H9 (cell line): Measurements from ENCODE around the gene CFAP100. TPM values are rescaled to one million over a fixed set of nuclear protein-coding genes. Genes with fewer than 3 reads are reported as not detected.

Experiments used
- DNase-seq: peaks from one replicate; pipeline ENCODE4 v3.0.0-alpha.2; 2017
- H2AFZ ChIP-seq: one replicate; pipeline ENCODE4 v1.6.1; 2013; ENCODE audit warnings: mild to moderate bottlenecking, low read length, control low read depth, moderate library complexity
- H2AK5ac ChIP-seq: 2 replicates; pipeline ENCODE4 v1.6.1; 2013; ENCODE audit warnings: low read length, control low read depth, mixed read lengths; ENCODE audit not compliant: insufficient read length
- H2BK120ac ChIP-seq: one replicate; pipeline ENCODE4 v1.6.1; 2013; ENCODE audit warnings: low read depth, mild to moderate bottlenecking, low read length, control low read depth, inconsistent platforms; ENCODE audit not compliant: poor library complexity, severe bottlenecking
- H2BK12ac ChIP-seq: 2 replicates; pipeline ENCODE4 v1.6.1; 2013; ENCODE audit warnings: low read length, control low read depth, mixed read lengths, low read depth; ENCODE audit not compliant: insufficient read length
- H2BK15ac ChIP-seq: 2 replicates; pipeline ENCODE4 v1.6.1; 2013; ENCODE audit warnings: low read depth, low read length, control low read depth
- H2BK20ac ChIP-seq: one replicate; pipeline ENCODE4 v1.6.1; 2013; ENCODE audit warnings: low read depth, mild to moderate bottlenecking, low read length, control low read depth, inconsistent platforms; ENCODE audit not compliant: poor library complexity, severe bottlenecking
- H2BK5ac ChIP-seq: 2 replicates; pipeline ENCODE4 v1.6.1; 2013; ENCODE audit warnings: low read length, control low read depth, mixed read lengths; ENCODE audit not compliant: insufficient read length
- H3K14ac ChIP-seq: 2 replicates; pipeline ENCODE4 v1.6.1; 2013; ENCODE audit warnings: low read length, control low read depth; ENCODE audit not compliant: insufficient read depth
- H3K18ac ChIP-seq: 2 replicates; pipeline ENCODE4 v1.6.1; 2013; ENCODE audit warnings: low read depth, mild to moderate bottlenecking, mixed read lengths, low read length, control low read depth; ENCODE audit not compliant: insufficient read length
- H3K23ac ChIP-seq: 2 replicates; pipeline ENCODE4 v1.6.1; 2013; ENCODE audit warnings: low read length, control low read depth, mixed read lengths, low read depth; ENCODE audit not compliant: insufficient read length
- H3K23me2 ChIP-seq: 2 replicates; pipeline ENCODE4 v1.6.1; 2013; ENCODE audit warnings: low read depth, mild to moderate bottlenecking, mixed read lengths, low read length, control low read depth; ENCODE audit not compliant: insufficient read length, poor library complexity, severe bottlenecking
- H3K27ac ChIP-seq: 2 replicates; pipeline ENCODE4 v1.5.1; 2013; ENCODE audit warnings: low read length, control low read depth, mixed read lengths, low read depth; ENCODE audit not compliant: insufficient read length
- H3K27me3 ChIP-seq: 2 replicates; pipeline ENCODE4 v1.6.1; 2013; ENCODE audit warnings: low read length, control low read depth, inconsistent platforms; ENCODE audit not compliant: insufficient read depth
- H3K4ac ChIP-seq: 2 replicates; pipeline ENCODE4 v1.6.1; 2013; ENCODE audit warnings: low read depth, mild to moderate bottlenecking, control low read depth, inconsistent platforms, low read length, moderate library complexity
- H3K4me1 ChIP-seq: 2 replicates; pipeline ENCODE4 v1.6.1; 2013; ENCODE audit warnings: low read length, control low read depth, inconsistent platforms; ENCODE audit not compliant: insufficient read depth
- H3K4me2 ChIP-seq: 2 replicates; pipeline ENCODE4 v1.6.1; 2013; ENCODE audit warnings: low read length, control low read depth, mixed read lengths; ENCODE audit not compliant: insufficient read length, insufficient read depth
- H3K56ac ChIP-seq: 2 replicates; pipeline ENCODE4 v1.6.1; 2013; ENCODE audit warnings: low read depth, mild to moderate bottlenecking, mixed read lengths, low read length, control low read depth; ENCODE audit not compliant: insufficient read length
- H3K79me1 ChIP-seq: 2 replicates; pipeline ENCODE4 v1.6.1; 2013; ENCODE audit warnings: low read depth, mild to moderate bottlenecking, moderate library complexity, low read length, control low read depth, inconsistent platforms; ENCODE audit not compliant: insufficient read depth, poor library complexity, severe bottlenecking
- H3K79me2 ChIP-seq: 2 replicates; pipeline ENCODE4 v1.6.1; 2013; ENCODE audit warnings: low read length, control low read depth, inconsistent platforms; ENCODE audit not compliant: insufficient read depth
- H3K9ac ChIP-seq: 2 replicates; pipeline ENCODE4 v1.6.1; 2013; ENCODE audit warnings: low read length, control low read depth, mixed read lengths; ENCODE audit not compliant: insufficient read length; ENCODE audit errors: extremely low read depth
- H3K9me3 ChIP-seq: one replicate; pipeline ENCODE4 v1.6.1; 2013; ENCODE audit warnings: low read depth, low read length, inconsistent platforms; ENCODE audit not compliant: control insufficient read depth
- H3T11ph ChIP-seq: one replicate; pipeline ENCODE4 v1.6.1; 2013; ENCODE audit warnings: mild to moderate bottlenecking, low read length, control low read depth, inconsistent platforms
- H4K20me1 ChIP-seq: one replicate; pipeline ENCODE4 v1.6.1; 2013; ENCODE audit not compliant: control insufficient read depth, insufficient read length, insufficient read depth
- H4K5ac ChIP-seq: 2 replicates; pipeline ENCODE4 v1.6.1; 2013; ENCODE audit warnings: low read depth, mild to moderate bottlenecking, mixed read lengths, low read length, control low read depth; ENCODE audit not compliant: insufficient read length
- H4K8ac ChIP-seq: replicated peaks from 2 replicates; pipeline ENCODE4 v1.6.1; 2013; ENCODE audit warnings: low read length, control low read depth, mixed read lengths, low read depth; ENCODE audit not compliant: insufficient read length
- H4K91ac ChIP-seq: 2 replicates; pipeline ENCODE4 v1.6.1; 2013; ENCODE audit warnings: low read depth, mild to moderate bottlenecking, moderate library complexity, mixed read lengths, low read length, control low read depth; ENCODE audit not compliant: insufficient read length
- H3K27ac Mint-ChIP-seq, 3 experiments: 2 replicates in 2 of 3; 3 replicates in 1 of 3; pipeline ENCODE4 v1.8.0; 2020 to 2021; ENCODE audit warnings: mixed read lengths in 3 of 3, mild to moderate bottlenecking in 1 of 3, moderate library complexity in 1 of 3
- H3K27me3 Mint-ChIP-seq: 2 replicates; pipeline ENCODE4 v1.8.0; 2021; ENCODE audit warnings: low read depth, mild to moderate bottlenecking, moderate library complexity, mixed read lengths
- H3K36me3 Mint-ChIP-seq, 3 experiments: 2 replicates in 2 of 3; 3 replicates in 1 of 3; pipeline ENCODE4 v1.8.0; 2020 to 2021; ENCODE audit warnings: low read depth in 3 of 3, mixed read lengths in 3 of 3; ENCODE audit not compliant: insufficient read depth in 1 of 3
- H3K4me1 Mint-ChIP-seq, 2 experiments: 2 replicates each; pipeline ENCODE4 v1.8.0; 2020; ENCODE audit warnings: mixed read lengths in 2 of 2
- H3K4me3 Mint-ChIP-seq, 2 experiments: 2 replicates in 1 of 2; 3 replicates in 1 of 2; pipeline ENCODE4 v1.8.0; 2020 to 2021; ENCODE audit warnings: mild to moderate bottlenecking in 2 of 2, mixed read lengths in 2 of 2, moderate library complexity in 1 of 2
- H3K9me3 Mint-ChIP-seq, 2 experiments: 2 replicates in 1 of 2; 3 replicates in 1 of 2; pipeline ENCODE4 v1.8.0; 2020; ENCODE audit warnings: mild to moderate bottlenecking in 2 of 2, mixed read lengths in 2 of 2, moderate library complexity in 1 of 2
- CTCF ChIP-seq: fragments of 200-600 bp; sonication (generic); conservative IDR thresholded peaks from 3 replicates; pipeline ENCODE4 v1.8.0; 2021; ENCODE audit warnings: antibody characterized with exemption, mild to moderate bottlenecking
- WGBS: extraction: QIAGEN DNeasy Blood & Tissue Kit; methylation state at CpG from one replicate; pipeline ENCODE4 v1.1.7; 2013; ENCODE audit warnings: missing lambda C conversion rate, low lambda C conversion rate, mixed read lengths; ENCODE audit not compliant: insufficient read length; ENCODE audit errors: extremely low coverage; 5-methylcytosine and 5-hydroxymethylcytosine counted together
- total RNA-seq: library from RNA; stranded (reverse); gene quantifications from 2 replicates; pipeline ENCODE4 v1.2.1, GENCODE V29; 2021

The CFAP100 gene
- total RNA-seq, 1 experiment from 2014 or later = 0.44 TPM

- no peak overlapping the region for H3K14ac ChIP-seq
- no peaks in the 10 kb centered on the region for H3K79me2 ChIP-seq
- peaks cover 7% of the 10 kb centered on the region for H3K27me3 Mint-ChIP-seq
- H3K4me3 Mint-ChIP-seq = no peak overlapping the region
- no peak overlapping the region for H3K23ac ChIP-seq
- no peak overlapping the region for H2AFZ ChIP-seq
- WGBS = no CpG with 5 or more reads among the region's 6 CpGs
- no peak overlapping the region for H3K18ac ChIP-seq
- H2BK12ac ChIP-seq = no peak overlapping the region
- H2BK5ac ChIP-seq = no peak overlapping the region
- H3K4me1 Mint-ChIP-seq = peaks cover 17 to 21% of the 10 kb centered on the region in 2 experiments
- H3K9ac ChIP-seq = no peak overlapping the region
- no peak for DNase-seq
- no peaks in the 10 kb centered on the region for H3K9me3 ChIP-seq
- H3K56ac ChIP-seq = no peak overlapping the region
- no peaks in the 10 kb centered on the region for H4K20me1 ChIP-seq
- H3K4me2 ChIP-seq = no peak overlapping the region
- no peak overlapping the region for H4K8ac ChIP-seq
- H2BK120ac ChIP-seq = no peak overlapping the region
- no peak overlapping the region for H3T11ph ChIP-seq
- H4K5ac ChIP-seq = no peak overlapping the region
- no peak overlapping the region for H2BK20ac ChIP-seq
- H3K27ac ChIP-seq = no peak overlapping the region
- no peak overlapping the region for H3K4ac ChIP-seq
- H2BK15ac ChIP-seq = no peak overlapping the region
- peaks cover 3% of the 10 kb centered on the region for H3K4me1 ChIP-seq
- H3K79me1 ChIP-seq = no peaks in the 10 kb centered on the region
- H2AK5ac ChIP-seq = no peak overlapping the region
- H4K91ac ChIP-seq = no peak overlapping the region
- peaks cover 3 to 6% of the 10 kb centered on the region in 2 experiments; a peak in 4 of 5 replicates for H3K9me3 Mint-ChIP-seq
- H3K27ac Mint-ChIP-seq = peak overlapping the region in 1 of 3 experiments; percentile 89; a peak in 1 of 7 replicates
- H3K23me2 ChIP-seq = no peaks in the 10 kb centered on the region
- TF ChIP-seq CTCF = no peak
- no peaks in the 10 kb centered on the region; a peak in 1 of 7 replicates for H3K36me3 Mint-ChIP-seq
- no peaks in the 10 kb centered on the region for H3K27me3 ChIP-seq
These were observed 16.4 kb upstream of the CFAP100 start for GRCh38 chr3:126378341-126378751.
